HG02678 (cell line): ENCODE data around the gene SLFN12.
A peak's percentile ranks its signal among the peaks of the same experiment; 100 is the strongest.
"Not testable (repeated sequence)": the region's sequence is repeated elsewhere in the genome, so short reads cannot be mapped to it uniquely, and the experiment has no call there.

ENCODE experiments used
- ATAC-seq: cut with Tn5 transposase; IDR thresholded peaks from one replicate; pipeline ENCODE4 v1.9.1; 2021; ENCODE audit warnings: mild to moderate bottlenecking, moderate library complexity; ENCODE audit not compliant: unreplicated experiment

Gene SLFN12

DNA sequence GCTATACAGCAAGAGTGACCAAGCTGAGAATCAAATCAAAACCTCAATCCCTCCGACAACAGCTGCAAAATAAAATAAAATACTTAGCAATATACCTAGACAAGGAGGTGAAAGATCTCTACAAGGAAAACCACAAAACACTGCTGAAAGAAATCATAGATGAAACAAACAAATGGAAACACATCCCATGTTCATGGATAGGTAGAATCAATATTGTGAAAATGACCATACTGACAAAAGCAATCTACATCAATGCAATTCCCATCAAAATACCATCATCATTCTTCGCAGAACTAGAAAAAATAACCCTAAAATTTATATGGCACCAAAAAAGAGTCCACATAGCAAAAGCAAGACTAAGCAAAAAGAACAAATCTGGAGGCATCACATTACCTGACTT, 17.6 kb downstream of the SLFN12 start:
- ATAC-seq = not testable (repeated sequence)

DNA sequence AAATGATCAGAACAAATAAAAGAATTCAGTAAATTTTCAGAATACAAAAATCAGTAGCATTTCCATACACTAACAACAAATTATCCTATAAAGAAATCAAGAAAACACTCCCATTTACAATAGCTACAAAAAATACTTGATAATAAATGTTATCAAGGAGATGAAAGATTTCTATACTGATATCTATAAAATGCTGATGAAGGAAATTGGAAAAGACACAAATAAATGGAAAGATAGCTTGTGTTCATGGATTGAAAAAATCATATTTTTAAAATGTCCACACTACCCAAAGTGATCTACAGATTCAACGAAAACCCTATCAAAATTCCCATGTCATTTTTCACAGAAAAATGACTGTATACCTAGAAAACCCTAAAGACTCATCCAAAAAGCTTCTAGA, 18.1 kb downstream of the SLFN12 start:
- no peak for ATAC-seq

DNA sequence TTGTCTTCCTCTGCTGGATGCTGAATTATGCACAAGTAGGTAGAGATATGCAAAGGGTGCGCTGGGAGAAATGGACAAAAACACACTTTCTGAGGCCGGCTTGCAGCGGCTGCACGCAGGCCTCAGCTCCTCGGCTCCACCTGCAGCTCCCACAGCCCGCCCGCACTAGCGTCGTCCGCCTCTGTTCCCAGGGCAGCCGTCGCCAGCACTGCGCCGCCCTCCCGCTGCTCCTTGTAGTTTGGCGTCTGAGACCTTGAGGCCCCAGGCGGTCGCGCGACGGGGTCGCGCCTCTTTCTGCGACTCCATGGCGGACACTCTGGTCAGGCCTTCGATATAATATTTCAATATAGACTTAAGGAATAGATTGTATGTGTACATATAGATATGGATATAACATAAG, 24.8 kb downstream of the SLFN12 start:
- no peak for ATAC-seq

DNA sequence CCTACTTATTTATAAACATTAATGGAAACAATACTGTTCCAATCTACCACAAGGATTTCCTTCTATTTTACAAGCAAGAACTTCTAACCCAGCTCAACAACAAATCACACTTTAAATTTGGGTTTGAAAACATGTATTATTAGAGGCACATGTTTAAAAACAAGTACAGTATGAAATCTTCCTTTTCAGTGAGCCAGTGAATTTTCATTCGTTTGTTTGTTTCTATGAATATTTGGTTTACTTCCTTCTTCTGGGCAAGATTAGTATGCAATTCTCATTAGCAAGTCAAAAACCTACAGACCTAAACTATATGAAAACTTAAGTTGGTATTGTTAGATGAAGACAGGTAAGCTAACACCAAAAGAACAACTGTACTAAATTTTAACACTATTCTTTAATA, 25.7 kb downstream of the SLFN12 start:
- no peak for ATAC-seq

DNA sequence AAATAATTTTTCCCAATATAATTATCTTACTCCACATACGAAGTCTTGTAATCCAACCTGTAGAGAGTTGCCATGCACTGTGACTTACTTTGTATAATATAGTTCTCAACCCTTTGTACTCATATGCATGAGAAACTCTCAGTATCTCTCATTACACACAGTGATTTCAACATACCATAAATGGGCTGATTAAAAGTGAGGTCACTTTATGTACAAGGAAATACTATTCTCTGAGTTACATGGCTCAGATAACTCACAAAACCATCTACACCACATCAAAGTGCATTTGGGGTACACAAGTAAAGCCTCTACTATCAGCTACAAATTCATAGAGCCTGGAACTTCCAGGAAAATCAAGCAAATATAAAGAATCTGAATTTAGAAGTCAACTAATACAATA, 27.9 kb downstream of the SLFN12 start:
- no peak for ATAC-seq

DNA sequence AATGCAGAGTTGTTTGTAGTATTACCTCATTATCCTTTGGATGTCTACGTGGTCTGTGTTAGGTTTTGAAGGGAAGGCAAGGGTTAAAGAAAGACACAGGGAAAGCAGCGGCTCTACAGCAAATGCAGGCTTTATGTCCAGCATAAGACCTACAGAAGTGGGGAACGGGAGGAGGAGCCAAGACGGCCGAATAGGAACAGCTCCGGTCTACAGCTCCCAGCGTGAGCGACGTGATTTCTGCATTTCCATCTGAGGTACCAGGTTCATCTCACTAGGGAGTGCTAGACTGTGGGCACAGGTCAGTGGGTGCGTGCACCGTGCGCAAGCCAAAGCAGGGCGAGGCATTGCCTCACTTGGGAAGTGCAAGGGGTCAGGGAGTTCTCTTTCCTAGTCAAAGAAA, 38.5 kb downstream of the SLFN12 start:
- not testable (repeated sequence) for ATAC-seq

DNA sequence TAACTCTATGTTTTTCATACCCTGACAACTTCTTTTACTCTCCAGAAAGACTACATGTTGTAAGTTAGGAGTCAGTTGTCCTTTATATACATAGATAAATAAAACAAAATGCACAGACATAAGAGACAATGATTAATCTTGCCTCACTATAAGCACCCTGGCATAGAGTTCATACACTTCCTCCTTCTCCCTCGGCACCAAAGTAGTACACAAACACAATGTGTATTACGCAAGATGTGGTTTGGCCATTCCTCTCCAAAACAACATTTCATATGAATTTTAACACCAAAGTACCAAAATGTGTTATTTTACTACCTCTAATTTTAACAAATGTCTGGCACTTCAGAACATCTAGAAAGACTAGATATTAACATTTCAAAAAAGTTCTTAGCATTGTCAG, 41.6 kb downstream of the SLFN12 start:
- no peak for ATAC-seq

DNA sequence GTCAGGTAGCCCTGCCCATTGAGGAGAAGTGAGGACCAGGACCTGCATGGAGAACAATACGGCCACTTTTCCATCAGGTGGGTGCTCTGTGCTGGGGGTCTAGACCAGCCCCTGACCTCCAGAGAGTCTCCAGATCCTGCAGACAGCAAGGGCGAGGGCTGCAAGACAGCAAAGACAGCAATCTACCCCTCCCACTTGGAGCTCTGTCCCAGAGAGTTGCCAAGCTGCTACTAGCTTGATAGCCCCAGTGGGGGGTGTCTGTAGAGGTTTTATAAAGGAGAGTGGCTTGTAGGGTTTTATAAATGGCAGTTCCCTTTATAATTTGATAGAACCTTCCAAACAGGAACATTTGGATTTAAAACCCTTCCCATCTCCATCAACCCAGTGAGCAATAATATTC, 42.1 kb downstream of the SLFN12 start:
- ATAC-seq = no peak

DNA sequence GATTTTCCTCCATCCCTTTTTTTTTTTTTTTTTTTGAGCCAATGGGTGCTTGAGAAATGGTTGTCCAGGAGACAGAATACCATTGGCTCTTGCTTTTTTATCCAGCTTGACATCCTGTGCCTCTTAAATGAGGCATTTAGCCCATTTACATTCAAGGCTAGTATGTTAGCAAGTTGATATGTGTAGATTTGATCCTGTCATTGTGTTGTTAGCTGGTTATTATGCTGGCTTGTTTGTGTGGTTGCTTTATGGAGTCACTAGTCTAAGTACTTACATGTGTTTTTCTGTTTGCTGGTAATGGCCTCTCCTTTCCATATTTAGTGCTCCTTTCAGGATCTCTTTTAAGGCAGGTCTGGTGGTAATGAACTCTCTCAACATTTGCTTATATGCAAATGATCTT, 44.8 kb downstream of the SLFN12 start:
- no peak for ATAC-seq

DNA sequence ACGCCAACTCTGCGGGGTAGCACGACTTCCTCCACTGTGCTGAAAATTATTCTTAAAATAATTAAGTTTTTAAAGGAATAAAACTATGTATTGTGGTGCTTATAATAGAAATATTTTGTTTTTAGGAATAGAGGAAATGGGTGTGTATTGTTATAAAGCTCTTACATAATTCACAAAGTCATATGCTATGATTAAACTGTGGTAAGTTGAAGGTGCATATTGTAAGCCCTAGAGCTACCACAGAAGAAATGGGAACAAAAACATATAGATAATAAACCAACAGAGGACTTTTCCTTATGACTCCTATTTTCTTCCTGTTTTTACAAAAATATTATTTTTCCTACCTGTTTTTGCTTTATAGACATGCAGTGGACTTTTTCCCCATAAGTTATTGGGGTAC, 54.6 kb downstream of the SLFN12 start:
- no peak for ATAC-seq

DNA sequence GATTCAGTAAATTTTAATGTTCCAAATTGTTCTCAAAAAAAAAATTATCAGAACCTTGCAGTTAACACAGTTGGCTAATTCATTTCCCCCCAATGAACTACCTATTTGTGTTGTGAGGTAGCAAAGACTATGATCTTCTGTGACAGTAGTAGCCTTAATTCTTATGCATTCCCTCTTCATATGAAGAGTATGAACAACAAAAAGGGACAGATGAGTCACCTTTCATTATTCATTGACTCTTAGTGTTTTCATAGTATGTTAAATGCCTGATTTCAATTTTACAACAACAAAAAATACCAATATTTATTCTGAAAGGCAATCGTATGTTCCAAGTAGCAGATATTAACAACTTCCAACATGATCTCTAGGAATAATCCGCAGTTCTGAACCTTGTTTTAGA, 55.2 kb downstream of the SLFN12 start:
- no peak for ATAC-seq

DNA sequence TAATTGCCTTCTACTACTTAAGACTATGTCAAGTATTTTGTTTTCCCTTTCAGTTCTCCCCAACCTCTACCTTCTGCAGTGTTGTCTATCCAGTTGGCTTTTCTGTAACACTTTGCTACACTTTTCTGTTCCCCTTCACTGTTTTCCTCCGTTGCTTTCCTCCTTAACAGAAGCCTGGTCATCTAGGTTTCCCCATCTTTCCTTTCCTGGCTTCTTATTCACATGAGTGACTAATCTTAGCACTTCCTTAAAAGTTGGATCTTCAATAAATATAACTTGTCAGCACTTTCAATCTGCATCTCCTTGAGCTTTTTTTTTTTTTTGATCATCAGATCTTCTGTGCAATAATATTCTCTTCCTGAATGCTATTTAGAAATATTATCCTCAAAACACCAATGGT, 56.1 kb downstream of the SLFN12 start:
- no peak for ATAC-seq

DNA sequence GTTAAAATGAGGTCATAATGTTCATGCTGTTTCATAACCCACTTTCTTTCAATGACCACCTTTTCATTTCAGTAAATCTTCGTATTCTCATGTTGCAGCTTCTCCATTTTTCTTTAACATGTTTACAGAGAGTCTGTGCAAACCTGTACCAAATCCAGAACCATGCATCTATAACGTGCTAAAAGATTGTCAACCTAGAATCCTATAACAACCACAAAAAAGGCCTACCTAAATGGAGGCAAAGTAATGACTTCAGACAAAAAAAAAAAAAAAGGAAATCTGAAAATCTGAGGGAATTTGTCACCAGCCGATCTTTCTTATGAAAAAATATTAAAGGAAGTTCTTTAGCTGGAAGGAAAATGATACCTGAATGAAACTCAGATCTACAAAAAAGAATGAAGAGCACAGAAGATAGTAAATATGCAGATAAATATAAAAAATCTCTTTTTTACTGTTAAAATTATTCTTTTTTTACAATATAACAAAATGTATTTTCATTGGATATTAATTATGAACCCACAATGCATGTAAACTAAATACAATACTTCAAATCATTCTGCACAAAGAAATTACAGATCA, 57.4 kb downstream of the SLFN12 start:
- ATAC-seq = no peak

DNA sequence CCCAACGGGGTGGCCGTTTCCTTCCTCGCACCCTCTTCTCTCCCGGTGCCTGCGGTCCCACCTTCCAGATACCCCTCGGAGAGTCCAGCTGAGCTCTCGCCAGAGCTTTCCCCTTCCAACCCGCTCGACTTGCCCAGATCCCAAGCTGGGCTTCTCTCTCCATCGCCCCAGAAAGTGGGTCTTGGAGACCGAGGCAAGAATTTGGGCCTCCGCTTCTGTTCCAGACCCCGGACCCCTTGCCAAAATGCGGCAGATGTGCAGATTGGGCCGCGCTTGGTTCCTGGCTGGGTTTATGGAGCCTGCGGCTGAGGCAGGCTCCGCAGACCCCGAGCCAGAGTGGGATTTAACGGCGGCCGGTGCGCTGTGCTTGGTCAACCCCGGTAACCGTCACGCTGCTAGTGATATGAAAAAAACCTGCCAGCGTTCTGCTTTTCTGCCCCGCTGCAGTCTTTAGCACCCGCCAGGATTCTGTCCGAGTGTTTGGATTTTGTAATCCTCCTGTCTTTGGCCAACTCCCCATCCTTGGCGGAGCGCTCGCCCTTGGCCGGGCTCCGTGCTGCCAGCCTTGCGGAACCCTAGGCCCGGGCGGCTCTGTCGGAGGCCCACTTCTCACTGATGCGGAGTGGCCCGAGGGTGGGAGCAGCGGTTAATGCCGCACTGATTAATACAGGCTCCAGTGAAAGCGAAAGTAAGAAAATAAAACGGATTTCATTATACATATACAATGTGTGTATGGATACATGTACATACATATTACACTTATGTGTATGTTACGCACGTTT, 58.1 kb downstream of the SLFN12 start:
- ATAC-seq = no peak

DNA sequence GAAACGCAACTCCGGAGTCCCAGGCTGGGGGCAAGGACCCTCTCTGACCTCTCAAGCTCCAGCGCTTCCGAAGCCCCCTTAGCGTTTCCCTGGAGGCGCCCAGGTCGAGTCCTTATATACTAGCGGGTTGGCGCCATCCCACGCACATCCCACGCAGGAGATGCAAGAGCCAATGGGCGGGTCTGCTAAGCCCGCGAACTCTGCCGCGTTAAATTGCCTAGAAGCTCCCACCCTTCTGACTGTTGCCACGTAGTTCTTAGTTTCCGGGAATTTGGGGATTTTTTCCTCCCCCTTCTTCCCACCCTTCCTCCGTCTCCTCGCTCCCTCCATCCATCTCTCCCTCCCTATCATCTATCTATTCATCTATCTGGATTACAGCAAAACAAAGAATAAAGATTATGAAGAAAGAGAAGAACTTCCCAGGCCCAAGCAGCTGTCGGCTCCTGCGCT, 58.7 kb downstream of the SLFN12 start, which contains the start of gene SLFN11:
Gene SLFN11, minus strand, starts transcription at position 88 of the 450 bp plus-strand sequence. CDS start 9,814 bp downstream, outside the sequence.
- ATAC-seq = peak; percentile 63

DNA sequence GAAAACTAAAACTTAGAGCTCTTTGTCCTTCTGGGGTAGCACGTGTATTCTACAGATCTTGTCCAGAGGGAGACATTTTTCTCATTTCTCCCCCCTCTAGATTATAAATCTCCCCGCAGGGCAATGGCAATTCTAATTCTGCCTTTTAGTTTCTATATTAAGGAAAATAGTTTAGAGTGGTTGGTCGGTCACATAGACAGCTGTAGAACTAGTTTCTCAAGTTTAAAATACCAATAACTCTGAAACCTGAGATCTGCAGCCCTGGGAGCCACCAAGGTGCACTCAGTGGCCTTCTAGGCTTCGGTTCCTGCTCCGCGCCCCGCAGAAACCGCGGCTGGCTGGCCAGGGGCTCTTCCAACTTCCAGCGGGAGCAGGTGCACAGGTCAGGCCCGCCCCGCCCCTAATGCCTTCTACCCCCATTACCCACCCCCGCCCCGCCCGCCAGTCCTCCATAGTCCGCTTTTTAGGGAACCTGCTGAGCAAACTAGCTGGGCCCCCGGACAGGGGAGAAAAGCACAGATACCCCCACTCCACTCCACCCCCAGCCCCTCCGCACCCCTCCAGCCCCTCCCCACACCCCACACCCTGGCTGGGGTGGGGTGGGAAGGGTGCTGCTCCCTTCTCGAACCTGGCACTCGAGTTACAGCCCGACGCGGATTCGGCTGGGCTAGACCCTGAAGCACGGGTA, 59.3 kb downstream of the SLFN12 start:
- peak; percentile 15 for ATAC-seq

DNA sequence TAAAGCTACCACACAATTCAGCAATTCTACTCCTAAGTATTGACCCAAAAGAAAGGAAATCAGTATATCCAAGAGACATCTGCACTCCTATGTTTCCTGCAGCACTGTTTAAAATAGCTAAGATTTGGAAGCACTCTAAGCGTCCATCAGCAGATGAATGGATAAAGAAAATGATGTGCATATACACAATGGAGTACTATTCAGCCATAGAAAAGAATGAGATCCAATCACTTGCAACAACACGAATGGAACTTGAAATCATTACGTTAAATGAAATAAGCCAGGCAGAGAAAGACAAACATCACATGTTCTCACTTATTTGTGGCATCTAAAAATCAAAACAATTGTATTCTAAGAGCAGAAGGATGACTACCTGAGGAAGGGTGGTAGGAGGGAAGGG, 60.4 kb downstream of the SLFN12 start:
- no peak for ATAC-seq

DNA sequence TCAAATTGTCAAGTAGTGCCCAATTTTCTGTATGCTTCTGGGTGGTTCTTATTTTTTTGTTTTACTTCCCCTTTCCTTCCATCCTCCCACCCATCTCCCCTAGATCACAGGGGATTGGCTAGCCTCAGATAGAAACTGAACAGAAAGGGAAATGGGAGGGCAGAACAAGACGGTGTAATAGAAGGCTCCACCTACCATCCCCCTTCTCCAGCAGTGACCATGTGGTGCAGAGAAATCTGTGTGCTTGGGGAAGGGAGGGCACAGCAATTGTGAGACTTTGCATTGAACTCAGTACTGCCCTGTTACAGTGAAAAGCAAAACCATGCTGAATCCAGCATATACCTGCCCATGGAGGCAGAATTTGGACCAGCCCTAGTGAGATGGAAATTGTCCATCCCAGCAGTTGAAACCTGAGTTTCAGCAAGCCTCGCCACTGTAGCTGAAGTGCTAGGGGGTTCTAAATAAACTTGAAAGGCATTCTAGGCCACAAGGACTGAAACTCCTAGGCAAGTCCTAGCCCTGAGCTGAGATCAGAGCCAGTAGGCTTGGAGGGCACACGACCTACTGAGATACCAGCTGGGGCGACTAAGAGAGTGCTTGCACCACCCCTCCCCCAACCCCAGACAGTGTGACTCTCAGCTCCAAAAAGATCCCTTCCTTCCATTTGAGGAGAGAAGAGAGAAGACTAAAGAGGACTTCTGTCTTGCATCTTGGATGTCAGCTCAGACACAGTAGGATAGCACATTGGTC, 64.0 kb downstream of the SLFN12 start:
- peak; percentile 96 for ATAC-seq

DNA sequence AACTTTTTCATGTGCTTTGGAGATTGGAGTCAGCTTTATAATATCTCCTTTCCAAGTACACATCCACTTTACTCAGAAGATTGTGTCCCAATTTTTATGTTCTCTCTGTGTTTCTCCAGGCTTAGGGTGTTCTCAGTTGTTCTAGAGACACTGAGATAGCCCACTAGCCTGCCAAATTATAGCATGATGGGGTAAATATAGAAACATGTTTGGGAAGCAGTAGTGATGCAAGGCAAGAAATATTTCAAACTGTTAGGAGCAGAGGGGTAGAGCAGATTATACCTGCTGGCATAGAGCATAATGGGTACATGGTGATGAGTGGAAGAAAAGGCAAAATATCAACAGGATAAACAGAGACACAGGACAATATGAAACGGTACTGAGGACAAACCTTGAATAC, 71.3 kb downstream of the SLFN12 start:
- no peak for ATAC-seq
